ENCODE measurements around the gene IL1RN.
A peak's percentile ranks its signal among the peaks of the same experiment; 100 is the strongest.

Gene IL1RN

DNA sequence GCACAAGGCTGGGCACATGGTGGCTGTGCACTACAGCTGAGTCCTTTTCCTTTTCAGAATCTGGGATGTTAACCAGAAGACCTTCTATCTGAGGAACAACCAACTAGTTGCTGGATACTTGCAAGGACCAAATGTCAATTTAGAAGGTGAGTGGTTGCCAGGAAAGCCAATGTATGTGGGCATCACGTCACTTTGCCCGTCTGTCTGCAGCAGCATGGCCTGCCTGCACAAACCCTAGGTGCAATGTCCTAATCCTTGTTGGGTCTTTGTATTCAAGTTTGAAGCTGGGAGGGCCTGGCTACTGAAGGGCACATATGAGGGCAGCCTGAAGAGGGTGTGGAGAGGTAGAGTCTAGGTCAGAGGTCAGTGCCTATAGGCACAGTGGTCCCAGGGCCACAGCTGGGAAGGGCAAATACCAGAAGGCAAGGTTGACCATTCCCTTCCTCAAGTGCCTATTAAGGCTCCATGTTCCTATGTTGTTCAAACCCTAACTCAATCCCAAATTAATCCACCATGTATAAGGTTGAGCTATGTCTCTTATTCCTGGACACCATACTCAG is 2.2 kb downstream of the IL1RN start:
- DNase-seq: no peak

DNA sequence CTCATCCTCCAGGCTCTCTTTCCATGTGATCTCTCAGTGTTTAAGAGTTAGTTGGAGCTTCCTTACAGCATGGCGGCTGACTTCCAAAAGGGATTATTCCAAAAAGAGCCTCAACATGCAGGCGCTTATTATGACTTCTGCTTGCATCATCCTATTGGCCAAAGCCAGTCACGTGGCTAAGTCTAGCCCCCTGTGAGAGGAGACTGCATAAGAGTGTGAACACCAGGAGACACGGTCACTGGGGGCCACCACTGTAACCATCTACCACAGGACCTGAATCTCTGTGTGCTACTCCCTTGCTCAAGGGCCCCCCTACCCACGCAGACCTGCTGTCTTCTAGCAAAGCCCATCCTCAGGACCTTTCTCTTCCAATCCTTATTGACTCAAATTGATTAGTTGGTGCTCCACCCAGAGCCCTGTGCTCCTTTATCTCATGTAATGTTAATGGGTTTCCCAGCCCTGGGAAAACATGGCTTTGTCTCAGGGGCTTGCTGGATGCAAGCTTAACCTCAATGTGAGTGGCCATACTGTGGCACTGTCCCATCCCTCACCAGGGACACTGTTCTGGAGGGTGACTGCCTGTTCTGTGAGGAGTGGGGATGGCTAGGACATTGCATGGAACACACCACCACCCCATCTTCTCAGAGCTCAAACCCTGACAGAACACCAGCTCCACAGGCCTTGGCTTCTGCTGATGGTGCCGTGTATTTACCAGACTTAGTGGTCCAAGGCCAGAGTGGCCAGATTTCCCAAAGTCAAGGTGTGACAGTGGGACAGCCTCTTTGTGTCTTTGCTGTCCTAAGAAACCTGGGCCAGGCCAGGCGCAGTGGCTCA is 4.2 kb downstream of the IL1RN start:
- DNase-seq: no peak

DNA sequence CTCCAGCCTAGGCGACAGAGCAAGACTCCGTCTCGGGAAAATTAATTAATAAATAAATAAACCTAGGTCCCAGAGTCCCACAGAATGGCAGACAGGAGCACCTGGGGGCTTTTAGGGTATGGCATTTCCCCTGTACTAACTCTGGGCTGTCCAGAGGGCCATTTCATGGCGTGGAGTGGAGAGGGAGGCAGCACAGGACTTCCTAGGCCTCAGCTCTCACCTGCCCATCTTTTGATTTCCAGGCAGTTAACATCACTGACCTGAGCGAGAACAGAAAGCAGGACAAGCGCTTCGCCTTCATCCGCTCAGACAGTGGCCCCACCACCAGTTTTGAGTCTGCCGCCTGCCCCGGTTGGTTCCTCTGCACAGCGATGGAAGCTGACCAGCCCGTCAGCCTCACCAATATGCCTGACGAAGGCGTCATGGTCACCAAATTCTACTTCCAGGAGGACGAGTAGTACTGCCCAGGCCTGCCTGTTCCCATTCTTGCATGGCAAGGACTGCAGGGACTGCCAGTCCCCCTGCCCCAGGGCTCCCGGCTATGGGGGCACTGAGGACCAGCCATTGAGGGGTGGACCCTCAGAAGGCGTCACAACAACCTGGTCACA is 5.1 kb downstream of the IL1RN start:
- DNase-seq: no peak

DNA sequence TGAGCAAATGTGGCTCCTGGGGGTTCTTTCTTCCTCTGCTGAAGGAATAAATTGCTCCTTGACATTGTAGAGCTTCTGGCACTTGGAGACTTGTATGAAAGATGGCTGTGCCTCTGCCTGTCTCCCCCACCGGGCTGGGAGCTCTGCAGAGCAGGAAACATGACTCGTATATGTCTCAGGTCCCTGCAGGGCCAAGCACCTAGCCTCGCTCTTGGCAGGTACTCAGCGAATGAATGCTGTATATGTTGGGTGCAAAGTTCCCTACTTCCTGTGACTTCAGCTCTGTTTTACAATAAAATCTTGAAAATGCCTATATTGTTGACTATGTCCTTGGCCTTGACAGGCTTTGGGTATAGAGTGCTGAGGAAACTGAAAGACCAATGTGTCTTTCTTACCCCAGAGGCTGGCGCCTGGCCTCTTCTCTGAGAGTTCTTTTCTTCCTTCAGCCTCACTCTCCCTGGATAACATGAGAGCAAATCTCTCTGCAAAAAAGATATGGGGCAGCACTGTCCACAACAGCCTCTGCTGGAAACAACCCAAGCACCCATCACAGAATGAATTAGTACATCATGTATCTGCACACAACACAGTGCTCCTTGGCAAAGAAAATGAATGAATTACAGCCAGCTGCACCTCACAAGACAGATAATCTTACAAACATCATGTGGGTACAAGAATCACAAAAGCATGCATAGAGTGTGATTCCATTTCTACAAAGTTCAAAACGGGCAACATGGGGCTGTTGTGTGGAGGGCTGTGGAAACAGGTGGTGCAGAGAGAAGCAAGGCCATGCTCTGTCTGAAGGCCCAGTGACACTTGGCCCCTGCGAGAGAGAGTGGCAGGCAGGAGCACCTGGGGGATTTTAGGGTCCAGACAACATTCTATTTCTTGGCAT is 6.6 kb downstream of the IL1RN start:
- DNase-seq: peak; percentile 25

DNA sequence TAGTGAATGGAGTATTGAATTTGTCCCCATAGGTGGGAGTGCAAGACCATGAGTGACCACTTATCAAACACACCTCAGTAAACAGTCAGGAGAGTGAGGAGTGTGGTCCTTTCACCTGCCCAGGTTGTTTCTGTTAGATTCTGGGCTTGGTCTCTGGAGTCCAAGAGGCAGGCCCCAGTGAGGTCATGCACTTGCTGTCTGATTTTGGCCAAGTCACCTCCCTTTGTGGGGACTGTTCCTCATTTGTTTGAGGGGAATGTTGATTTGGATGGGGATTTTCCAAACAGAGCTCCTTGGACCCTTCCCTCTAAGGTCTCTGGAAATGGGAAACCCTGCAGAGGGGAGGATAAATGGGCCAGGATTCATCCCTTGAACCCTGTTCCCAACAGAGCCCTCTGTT is 7.3 kb downstream of the IL1RN start:
- DNase-seq: no peak

DNA sequence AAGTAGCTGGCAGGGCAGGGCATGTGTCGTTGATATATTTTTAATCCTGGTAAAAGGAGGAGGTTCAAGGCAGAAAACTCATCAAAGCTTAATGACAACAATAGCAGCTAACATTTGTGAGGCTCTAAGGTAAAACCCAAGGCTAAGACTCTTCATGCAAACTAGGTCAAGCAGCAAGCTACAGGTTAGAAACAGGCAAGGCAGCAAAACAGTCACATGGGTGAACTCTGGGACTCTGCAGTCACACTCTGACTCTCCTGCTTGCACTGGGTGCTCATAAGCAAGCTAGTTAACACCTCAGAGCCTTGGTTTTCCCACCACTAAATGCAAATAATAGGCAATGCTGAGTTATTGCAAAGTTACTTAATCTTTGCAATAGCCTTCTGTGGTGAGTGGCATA is 7.9 kb downstream of the IL1RN start:
- DNase-seq: no peak

DNA sequence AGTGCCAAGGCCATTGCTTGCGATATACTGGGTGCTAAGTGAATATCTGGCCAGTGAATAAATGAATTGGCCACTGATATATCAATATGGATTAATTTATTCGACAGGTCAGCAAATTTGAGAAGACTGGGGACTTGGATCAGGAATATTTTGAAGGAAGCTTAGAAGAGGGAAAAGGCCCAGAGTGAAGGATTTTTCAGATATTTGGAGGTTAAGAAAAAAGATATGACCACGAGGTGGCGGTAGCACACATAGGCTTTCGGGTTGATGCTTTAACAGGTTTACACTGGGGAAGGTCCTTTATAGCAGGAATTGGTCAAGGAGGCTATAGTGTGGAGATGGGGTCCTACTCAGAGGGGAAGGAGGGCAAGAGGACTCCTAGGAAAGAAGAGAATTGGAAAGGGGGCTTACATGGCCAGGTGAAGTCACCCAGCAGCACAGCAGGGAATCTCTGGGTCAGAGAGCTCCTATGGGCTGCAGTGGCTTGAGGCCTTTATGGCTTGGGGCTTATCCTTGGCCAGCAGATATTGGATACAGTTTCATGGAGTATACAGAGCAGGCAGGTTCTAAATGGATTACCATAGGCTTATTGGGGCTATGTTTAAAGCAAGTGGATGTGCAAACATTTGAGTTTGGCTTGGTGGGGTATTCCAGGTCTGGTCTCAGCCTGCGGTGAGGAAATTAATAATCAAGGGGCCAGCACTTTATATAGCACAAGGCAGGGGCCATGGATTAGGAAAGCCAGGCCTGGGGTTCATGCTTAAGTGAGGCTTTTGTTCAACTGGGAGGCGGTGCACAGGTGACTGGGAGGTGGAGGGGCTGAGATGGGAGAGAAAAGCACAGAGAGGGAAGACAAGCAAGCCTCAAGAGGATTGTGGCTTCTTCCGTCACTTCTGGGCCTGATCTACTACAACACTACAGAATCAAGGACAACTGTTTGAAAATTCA is 9.7 kb downstream of the IL1RN start:
- DNase-seq: peak; percentile 51

DNA sequence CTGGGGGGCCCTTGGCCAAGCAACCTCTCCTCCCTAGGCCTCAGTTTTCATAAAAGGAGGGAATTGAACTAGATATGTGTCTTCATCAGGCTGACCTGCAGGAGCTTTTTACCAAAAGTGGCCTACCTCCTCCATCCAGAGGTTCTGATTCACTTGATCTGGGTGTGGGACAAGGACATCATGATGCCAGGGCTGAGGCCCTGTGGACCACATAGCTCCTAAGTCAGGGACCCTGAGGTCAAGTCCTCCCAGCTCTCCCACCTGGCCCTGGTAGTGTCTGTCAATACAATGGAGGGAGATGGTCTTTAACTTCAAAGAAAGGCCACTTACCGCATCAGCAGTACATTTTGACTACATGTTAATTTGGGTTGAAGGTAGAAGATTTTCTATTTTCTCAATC is 10.4 kb downstream of the IL1RN start:
- DNase-seq: no peak

DNA sequence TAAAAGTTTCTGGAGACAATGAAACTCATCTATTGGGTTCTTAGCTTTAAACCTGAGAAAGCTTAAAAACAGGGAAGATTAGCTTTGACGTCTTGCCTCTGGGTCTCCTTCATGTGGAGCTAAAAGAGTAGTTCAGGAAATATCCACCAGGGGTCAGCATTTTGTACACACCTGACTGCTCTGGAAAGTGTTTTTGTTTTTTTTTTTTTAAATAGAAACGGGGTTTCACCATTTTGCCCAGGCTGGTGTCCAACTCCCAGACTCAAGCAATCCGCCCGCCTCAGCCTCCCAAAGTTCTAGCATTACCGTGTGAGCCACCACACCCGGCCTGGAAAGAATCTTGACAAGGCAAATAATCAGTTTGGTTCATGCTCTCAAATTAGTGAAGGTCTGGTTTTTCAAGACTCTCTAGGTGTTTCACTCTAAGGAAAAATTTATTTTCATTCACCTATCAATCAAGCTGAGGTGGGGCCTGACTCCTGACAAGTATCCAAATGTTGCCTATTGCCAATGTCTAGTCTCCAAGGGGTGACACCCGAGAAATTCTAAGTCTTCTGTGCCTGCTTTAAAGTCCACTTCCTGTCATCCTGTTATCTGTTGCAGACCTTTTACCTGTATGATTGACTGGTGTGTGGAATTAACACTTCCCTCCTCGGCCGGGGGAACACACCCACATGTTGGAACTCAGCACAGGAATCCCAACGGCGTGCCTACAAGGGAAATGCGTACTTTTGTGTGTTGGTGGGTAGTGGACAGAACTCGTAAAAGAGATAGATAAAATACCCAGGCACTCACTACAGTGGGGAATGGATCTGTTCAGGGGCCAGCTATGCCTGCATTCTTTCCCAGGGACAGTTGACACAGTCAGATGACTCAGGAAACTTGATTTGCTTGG is 11.3 kb downstream of the IL1RN start:
- peak; percentile 50 for DNase-seq

DNA sequence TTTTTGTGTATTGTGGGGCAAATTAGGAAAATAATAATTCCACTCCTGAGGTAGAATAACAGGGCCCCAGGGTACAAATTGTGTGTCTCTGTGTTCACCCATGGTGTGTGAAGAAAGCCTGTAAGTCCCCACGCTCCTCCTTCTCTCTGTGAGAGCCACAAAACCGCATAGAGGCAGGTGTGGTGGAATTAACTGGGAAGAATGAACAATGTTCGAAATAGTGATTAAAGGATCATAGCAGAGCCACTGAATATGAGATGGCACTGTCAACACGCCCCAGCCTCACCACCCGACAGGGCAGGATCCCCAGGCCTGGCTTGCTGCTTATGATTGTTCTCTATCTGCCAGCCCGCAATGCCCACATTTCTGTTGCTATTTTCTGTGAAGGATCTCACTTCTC is 14.1 kb downstream of the IL1RN start:
- DNase-seq: no peak

DNA sequence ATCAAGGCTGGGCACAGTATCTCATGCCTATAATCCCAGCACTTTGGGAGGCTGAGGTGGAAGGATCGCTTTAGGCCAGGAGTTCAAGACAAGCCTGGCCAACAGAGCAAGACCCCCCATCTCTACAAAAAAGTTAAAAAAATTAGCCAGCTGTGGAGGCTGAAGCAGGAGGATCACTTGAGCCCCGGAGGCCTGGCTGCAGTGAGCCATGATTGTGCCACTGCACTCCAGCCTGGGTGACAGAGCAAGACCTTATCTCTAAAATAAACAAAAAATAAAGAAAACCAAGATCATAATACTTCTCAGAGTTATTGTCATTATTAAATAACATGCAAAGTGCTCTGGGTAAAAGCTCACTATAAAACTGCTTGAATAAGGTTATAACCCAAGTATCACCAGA is 14.9 kb downstream of the IL1RN start:
- no peak for DNase-seq

DNA sequence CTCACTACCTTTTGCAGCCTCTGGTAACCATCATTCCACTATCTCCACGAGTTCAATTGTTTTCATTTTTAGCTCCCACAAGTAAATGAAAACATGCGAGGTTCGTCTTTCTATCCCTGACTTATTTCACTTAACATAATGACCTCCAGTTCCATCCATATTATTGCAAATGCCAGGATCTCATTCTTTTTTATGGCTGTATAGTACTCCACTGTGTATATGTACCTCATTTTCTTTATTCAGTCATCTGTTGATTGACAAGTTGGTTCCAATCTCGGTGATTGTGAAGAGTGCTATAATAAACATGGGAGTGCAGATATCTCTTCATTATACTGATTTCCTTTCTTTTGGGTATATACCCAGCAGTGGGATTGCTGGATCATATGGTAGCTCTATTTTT is 16.9 kb downstream of the IL1RN start:
- no peak for DNase-seq

DNA sequence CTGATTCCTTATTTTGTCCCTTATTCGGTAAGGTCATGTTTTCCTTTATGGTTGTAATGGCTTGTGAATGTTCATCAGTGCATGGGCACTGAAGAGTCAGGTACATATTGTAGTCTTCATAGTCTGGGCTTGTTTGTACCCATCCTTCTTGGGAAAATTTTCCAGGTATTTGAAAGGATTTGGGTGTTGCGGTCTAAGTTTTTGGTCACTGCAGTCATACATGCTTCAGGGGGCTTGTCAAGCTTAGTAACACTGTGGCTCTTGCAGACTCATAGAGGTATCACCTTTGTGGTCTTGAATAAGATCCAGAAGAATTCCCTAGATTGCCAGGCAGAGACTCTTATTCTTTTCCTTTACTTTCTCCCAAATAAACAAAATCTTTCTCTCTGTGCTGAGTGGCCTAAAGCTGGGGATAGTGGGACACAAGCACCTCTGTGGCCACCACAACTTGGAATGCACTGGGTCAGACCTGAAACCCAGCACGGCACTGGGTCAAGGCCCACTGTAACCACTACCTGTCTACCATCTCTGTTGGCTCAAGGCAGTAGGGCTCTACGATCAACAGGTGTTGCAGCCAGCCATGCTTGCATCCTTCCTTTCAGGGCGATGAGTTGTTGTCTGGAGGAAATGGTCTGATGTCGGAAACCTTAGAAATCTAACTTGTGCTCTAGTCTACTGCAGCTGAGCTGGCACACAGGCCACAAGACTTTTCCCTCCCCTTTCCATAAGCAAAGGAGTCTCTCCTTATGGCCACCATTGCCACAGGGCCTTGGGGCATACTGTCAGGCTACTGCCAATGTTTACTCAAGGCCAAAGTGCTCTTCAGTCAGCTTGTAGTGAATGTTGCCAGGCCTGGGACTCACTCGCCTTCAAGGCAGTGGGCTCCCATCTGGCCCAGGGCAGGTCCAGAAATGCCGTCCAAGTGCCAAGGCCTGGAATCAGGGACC is 21.5 kb downstream of the IL1RN start:
- DNase-seq: no peak

DNA sequence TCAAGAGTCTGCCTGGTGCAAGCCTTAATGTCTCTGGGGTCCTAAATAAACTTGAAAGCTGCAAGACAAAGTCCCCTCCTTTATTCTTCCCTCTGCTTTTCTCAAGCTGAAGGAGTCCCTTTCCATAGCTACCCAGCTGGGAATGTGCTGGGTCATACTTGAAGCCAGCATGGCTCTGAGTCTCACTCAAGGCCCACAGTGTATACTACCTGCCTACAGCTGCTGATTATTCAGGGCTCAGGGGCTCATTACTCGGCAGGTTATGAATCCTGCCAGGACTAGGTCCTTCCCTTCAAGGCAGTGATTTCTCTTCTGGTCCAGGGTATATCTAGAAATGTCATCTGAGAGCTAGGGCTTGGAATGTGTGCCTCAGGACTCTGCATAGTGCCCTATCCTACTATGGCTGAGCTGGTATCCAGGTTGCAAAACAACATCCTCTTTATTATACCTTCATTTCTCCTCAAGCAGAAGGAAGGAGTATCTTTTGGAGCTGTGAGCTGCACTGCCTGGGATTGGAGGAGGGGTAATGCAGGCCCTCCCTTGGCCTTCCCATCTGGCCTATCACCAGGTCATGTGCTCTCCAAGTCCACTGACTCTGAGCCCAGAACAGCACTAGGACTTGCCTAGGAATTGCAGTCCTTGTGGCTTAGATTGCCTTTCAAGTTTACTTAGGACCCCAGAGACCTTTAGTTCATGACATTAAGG is 22.3 kb downstream of the IL1RN start:
- no peak for DNase-seq

DNA sequence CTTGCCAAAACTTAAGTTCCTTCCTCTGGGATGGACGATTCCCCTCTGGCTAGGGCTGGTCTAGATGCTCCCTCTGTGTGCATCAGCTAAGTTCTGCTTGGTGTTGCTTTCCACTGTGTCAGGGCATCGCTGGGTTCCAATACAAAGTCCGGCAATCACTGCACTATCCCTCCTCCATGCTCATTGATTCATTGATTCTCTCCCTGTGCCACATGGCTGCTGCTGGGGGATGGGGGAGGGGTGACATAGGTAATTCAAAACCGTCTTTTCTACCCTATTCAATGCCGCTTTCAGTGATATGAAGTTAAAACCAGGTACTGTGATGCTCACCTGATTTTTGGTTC is 22.8 kb downstream of the IL1RN start:
- DNase-seq: no peak

DNA sequence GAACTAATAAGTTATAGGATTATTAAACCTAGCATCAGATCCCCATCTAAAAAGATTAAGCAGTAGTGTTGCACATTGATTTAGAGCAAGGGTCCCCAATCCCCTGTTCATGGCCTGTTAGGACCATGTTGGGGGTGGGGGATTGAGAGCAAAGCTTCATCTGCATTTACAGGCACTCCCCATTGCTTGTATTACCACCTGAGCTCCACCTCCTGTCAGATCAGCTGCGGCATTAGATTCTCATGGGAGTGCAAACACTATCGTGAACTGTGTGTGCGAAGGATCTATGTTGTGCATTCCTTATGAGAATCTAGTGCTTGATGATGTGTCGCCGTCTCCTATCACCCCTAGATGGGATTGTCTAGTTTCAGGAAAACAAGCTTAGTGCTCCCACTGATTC is 27.9 kb downstream of the IL1RN start:
- DNase-seq: no peak

DNA sequence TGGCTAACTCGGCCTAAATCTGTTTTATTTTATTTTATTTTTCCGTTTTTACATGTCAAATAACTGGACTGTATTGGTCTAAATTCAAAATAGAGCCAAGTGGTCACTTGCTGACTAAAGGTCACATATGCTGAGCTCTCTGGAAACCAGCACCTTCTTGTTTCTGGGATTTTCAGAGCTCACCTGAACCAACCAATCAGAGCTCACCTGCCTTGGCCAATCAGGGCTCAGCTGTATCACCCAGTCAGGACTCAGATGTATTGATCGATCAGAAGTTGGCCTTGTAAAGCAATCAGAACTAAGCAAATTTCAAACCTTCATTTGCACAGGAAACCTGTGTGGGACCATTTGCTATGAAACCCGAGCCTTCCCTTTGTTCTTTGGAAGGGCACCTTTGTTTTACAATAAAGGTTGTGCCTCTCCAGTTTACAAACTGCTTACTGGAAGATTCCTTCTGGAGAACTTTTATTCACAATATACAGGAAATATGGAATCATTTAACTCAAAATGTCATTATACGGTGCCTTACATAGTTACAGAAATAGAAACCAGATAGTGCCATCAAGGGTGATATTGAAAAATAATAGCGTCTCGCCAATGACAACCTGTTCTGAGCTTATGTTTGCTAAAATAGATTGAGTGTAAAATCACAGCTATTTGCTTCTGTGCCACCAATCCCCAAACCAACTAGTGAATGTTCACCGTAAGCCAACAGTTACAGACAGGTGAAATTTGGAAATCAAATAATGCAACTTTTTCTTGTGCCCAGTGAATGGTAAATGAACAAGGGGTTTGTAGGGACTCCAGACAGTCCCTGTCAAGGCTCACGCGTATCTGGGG is 29.1 kb downstream of the IL1RN start:
- peak; percentile 56 for DNase-seq

DNA sequence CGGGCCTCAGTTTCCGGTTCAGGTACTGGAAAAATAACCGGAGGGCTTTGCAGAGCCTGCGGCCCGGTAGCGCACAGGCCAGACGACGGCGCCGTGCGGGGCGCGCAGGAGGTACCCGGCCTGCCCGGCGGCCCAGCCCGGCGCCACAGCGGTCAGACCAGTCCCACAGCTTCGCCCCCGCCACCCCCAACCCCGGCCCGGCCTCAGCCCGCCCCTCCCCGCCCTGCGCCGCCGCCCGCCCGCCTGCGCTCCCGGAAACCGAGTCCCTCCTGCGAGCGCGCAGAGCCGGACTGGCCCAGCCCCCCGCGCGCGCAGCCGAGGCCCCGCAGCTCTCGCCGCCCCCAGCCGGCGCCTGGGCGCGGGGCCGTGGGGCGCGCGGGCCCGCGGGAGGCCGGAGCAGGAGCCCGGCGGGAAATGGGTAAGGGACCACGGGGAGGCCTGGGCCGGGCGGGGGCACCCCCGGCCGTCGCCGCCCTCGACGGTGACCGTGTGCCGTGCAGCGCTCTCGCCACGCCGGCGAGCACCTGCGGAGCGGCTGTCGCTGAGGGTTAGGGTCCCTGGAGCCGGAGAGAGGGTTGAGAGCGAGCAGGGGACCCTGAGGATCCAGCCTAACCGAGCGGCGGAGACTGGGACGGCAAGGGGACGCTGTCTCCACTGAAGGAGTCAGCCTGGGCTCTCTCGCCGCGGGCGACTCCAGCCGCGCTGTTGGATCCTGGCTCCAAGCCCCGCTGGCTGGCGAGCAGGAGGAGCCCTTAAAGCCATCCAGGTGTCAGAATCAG is 29.9 kb downstream of the IL1RN start:
- peak; percentile 52 for DNase-seq

All from activated CD4-positive, alpha-beta T cell treated with anti-CD3 and anti-CD28 coated beads for 48 hours (primary cell).